HG03135 (cell line): ENCODE data around the gene ZNF460.
"Not testable (repeated sequence)": the region's sequence is repeated elsewhere in the genome, so short reads cannot be mapped to it uniquely, and the experiment has no call there.

Experiments
- ATAC-seq: cut with Tn5 transposase; IDR thresholded peaks from one replicate; pipeline ENCODE4 v1.9.1; 2021; ENCODE audit warnings: mild to moderate bottlenecking, moderate library complexity; ENCODE audit not compliant: unreplicated experiment

ZNF460 gene

DNA sequence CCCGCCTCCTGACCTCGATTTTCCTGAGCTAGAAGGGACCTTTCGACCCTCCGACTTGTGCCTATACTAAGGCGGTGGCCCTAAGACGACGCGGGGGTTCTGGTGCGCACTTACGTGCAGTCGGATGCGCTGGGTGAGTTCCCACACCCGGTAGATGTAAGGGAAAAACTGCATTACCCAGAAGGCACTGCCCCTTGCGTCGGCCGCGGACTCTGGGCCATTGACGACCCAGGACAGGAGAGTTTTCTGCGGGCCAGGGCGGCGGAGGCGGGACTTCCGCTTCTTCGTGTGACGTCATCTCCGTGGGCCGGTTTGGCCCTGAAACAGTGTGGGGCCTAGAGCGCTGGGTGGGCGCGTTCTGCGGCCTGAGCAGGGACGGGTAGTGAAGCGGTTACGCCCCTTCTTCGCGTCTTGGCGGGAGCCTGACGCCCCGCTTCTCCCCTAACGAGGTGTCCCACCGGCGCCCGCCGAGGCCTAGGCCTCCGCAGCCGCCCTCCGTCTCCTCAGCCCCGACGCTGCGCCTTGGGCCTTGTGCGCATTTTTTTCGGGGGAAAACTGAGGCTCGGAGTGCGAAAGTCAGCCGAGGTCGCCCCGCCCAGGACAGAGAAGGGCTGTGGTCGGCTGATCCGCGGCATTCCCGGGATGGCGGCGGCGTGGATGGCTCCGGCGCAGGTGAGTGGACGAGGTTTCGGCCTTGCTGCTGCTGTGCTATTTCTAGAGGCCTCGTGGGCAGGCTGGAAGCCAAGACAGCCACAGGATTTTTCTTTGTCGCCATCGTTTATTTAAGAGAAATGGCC, at the start of gene ZNF460:
ZNF460 (plus strand) TSS at position 321 of the 797 bp plus-strand sequence; CDS start at position 643, 322 bp downstream.
- ATAC-seq, result peak; percentile 84

DNA sequence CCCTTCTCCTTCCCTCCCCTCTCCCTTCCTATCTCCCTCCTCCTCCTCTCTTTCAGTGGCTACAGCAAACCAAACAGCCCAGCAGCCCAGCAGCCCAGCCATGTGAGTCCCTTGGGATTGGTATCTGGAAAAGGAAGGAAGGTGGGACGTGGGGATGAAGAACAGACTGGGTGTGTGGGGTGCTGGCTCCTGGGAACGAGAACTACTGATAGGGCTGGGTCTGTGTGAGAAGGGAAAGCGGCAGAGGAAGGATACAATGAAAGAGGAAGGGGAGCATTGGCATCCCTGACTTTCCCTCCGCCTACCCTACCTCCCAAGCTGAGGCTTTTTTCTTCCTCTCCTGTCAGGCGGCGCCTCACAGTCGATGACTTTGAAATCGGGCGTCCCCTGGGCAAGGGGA, 48.6 kb upstream of the ZNF460 start:
- no peak for ATAC-seq

DNA sequence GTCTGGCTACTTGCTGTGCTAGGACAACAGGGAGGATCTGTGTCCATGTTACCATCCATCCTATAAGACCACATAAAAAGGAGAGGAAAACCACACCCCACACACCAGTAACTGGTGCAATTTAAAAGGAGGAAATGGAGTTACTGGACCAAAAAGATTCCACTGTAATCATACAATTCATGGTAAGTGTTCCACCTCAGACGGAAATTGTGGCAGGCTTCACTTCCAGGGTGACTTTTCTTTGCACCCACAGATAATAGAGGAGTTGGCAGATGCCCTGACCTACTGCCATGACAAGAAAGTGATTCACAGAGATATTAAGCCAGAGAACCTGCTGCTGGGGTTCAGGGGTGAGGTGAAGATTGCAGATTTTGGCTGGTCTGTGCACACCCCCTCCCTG, 47.1 kb upstream of the ZNF460 start:
- no peak for ATAC-seq

DNA sequence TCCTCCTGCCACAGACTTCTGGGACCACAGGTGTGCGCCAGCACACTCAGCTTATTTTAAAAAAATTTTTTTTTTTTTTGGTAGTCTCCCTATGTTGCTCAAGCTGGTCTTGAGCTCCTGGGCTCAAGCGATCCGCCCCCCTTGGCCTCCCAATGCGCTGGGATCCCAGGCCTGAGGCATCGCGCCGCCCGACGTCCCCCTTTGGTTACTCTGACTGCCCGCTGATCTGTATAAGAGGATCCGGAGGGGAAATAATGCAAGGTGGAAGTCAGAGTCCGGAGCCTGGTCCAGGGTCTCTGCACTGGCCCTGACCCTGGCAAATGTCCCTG, 40.3 kb upstream of the ZNF460 start:
- ATAC-seq, result peak; percentile 29

DNA sequence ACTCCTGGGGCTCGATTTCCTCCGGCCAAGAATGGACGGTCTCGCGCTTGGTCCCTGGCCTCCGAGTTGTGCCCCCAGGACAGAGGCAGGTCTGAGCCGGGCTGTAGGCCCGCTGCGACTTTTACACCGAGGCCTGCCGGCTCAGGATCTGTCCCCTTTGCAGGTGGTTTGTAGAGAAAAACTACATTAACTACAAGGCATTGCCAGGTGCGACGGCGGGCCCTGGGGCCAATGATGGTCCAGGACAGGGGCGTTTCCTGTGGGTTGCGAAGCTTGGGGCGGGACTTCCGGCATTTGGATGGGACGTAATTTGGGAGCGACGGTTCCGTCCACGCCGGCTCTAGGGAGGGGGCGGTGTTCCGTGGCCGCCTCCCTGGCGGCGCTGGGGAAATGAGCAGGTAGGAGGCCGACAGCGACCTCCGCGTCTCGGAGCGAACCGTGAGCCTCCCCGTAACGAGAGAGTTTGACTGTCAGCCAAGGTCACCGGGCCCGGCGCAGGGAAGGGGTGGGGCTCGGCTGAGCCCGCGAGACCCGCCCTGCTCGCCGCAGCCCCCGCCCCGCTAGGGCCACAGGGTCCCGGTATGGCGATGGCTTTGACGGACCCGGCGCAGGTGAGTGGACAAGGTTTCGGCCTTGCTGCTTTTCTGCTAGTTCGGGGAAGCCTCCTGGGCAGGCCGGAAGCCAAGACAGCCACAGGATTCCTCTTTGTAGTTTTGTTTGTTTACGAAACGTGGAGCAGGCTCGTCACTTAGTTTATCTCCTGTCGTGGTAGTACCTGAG, 39.8 kb upstream of the ZNF460 start, which contains the start of gene ZNF805:
ZNF805 (plus strand) TSS at position 322 of the 780 bp plus-strand sequence; CDS start at position 582, 260 bp downstream.
- peak; percentile 93 for ATAC-seq

DNA sequence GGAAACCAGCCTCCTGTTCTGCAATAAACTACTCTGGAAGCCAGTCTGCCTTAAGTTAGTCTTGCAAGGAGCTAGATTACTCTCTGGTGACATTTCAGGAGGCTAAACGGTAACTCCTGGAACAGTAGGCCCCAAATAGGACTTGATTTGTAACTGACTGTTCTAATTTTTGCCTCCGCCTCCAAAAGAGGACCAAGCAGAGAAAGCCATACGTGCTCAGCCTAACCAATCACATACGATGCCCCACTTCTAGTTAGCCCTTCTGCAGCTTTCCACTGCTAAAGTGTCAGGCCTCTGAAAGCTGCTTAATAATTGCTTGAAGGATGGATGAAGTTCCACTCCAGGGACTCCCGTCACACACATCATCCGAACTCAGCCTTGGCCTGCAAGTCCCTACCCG, 39.1 kb upstream of the ZNF460 start:
- no peak for ATAC-seq

DNA sequence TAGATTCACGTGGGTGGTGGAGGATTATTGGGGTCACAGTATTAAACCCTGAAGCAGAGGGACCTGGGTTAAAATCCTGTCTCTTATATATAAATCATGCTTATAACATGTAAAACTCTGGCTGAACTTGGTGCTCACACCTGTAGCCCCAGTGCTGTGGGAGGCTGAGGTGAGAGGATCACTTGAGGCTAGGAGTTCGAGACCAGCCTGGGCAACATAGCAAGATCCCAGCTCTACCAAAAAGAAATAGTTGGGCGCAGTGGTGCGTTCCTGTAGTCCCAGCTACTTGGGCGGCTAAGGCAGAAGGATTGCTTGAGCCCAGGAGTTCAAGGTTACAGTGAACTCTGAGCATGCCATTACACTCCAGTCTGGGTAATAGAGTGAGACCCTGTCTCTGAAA, 37.5 kb upstream of the ZNF460 start:
- ATAC-seq, result no peak

DNA sequence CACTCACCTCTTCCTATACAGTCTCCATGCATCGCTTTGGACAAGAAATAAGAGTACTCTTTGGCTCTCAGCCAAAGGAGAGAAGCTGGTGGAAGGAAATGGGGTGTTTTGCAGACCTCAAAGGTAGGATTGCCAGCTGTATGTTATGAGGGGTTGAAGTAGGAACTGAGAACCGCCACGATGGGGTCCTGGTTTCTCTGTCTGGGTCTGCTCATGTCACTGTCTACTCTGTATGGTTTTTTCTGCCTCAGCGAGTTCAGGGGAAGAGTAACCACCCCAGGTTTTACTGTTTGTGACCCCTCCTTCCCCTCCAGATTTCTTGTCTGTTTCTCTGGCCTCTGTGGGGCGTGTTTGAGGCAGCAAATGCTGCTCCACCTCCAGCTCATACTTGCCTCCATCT, 35.8 kb upstream of the ZNF460 start:
- ATAC-seq, result no peak

DNA sequence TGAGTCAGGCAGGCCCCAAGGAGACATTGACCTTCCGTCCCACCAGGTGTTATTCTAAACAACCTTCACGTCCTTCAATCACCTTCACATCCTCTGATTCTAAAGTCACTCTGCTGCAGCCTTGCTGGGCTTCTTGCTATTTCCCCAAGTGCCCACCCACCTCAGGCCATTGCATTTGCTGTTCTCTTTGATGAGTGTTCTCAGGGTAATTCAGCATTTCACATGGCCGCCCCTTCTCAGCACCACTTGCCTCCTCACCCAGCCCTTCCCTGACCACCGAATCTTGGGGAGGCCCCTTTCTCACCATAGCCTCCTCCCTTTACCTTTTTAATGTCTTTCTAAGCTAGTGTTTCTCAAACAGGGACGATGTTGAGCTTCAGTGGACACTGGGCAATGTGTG, 35.2 kb upstream of the ZNF460 start:
- ATAC-seq, result no peak

DNA sequence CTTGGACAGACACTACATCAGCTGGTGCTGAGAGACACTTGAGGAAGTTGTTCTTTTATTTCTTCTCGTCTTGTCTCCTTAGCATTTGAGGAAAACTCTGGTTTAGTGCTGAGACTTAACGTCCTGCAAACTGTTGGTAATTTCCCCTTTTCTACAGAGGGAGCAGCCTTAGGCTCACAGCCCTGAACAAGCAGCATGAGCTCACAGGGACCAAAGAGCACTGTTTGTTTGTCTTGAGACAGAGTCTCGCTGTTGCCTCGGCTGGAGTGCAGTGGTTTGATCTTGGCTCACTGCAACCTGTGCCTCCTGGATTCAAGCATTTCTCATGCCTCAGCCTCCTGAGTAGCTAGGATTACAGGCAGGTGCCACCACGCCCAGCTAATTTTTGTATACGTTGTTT, 34.3 kb upstream of the ZNF460 start:
- no peak for ATAC-seq

DNA sequence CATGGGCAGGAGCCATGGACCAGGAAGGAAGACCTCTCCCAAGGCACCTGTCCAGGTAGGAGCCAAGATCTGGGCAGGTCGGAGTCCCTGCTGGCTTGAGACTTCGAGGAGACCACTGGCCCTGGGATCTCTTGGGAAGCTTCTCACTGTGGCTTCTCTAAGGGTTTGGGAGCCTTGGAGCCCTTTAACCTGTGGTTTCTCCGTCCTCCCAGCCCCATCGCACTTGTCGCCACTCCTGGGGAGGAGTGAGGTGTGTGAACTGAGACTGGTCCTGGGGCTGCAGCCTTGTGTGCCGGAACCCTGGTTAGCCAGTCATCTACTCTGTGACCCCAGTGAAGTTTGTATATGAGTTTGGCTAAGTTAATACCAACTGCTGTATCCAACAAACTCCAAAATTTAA, 31.6 kb upstream of the ZNF460 start:
- ATAC-seq, result no peak

DNA sequence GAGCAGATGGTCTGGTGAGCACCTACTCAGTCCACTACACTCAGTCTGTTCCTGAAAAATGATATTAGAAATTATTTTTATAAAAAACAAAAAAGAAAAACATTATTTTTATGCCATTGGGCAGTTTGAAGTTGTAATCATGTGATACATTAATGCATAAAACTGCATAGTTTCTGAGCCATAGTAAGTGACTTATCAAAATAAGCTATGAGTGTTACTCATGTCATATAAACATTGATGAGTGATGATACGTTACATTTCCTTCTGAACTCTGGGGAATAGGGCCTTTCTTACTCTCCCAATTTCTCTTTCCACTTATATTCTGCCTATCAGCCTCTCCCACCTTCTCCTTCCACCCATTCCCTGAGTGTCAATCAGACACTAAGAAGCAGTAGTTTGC, 31.0 kb upstream of the ZNF460 start:
- no peak for ATAC-seq

DNA sequence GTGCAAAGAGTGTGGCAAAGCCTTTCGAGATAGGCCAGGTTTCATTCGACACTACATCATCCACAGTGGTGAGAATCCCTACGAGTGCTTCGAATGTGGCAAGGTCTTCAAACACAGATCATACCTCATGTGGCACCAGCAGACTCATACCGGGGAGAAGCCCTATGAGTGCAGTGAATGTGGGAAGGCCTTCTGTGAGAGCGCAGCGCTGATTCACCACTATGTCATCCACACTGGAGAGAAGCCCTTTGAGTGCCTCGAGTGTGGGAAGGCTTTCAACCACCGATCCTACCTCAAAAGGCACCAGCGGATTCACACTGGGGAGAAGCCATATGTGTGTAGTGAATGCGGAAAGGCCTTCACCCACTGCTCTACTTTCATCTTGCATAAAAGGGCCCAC, 26.5 kb upstream of the ZNF460 start:
- not testable (repeated sequence) for ATAC-seq

DNA sequence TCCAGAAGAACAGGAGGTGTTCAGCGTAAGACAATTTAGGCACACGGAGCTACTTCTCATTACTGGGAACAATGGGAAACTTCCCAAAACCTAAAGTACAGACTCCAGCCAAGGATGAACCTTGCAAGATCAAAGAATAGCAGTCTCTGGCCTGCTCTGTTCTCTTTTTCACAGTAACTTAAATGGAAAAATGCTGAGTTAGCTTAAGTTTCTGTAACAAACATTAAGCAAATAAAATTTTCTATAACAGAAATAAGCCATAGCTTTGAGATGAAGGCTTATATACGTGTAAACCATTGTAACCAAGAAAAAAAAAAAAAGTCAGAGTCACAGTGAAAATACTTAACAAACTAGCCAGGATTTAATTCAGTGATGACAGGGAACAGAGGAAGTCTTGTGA, 18.2 kb upstream of the ZNF460 start:
- no peak for ATAC-seq

DNA sequence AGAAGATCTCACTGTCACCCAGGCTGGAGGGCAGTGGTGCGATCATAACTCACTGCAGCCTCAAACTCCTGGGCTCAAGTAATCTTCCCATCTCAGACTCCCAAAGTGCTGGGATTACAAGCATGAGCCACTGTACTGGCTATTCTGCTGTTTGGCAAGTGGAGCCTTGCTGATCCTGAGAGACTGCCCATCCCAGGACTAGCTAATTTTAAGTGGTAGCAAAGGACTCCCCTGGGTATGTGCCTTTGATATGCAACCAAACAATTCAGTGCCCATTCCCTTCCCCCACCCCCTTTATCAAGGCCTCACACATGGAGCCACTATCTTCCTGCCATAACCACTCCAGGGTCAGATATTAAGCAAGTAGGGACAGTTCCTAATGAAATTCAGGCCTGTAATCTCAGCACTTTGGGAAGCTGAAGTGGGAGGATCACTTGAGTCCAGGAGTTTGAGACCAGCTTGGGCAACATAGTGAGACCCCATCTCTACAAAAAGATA, 17.0 kb upstream of the ZNF460 start:
- no peak for ATAC-seq

DNA sequence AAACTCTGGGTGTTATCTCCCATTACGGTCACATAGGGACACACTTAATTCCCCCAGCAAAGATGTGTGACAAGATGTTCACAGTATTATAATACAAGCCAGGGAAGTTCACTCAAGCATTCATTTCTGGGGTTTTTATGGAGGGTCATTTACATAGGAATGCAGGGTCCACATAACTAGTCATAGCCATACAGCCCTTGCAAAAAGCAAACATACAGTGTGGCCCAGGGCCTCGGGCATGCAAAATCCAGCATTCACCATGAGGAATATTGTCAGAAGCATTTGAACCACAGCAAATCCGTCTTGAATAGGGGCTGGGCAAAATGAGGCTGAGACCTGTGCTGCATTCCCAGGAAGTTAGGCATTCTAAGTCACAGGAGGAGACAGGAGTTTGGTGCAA, 13.0 kb upstream of the ZNF460 start:
- ATAC-seq, result no peak

DNA sequence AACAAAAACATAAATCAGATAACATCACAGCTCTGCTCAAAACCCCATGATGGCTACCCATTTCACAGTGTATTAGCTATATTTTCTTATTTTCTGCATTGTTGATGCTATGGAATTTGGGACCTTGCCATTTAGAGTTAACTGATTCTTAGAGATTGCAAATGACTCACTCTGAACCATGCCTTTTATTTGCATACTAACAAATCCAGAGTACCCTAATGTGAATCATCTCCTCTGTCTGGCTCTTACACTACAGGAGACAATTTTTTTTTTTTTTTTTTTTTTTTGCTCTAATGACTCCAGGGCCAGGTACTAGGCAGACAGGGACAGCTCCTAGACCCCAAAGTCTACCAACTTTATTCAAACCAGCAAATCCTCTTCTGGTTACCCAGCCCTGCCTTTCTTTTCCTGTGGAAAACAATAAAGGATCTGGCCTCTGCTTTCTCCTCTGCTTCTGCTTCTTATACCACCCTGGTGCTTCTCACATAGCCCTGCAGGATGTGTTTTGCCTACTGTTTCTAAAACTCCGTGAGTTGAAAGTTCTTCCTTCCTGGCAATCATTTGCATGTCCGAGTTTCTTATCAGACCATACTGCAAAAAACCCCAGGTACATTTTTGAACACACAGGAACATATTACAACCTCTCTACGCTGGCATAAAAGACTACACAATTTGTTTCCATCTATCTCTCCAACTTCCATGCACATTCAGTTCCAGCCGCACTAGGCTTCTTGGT, 10.6 kb upstream of the ZNF460 start:
- no peak for ATAC-seq

DNA sequence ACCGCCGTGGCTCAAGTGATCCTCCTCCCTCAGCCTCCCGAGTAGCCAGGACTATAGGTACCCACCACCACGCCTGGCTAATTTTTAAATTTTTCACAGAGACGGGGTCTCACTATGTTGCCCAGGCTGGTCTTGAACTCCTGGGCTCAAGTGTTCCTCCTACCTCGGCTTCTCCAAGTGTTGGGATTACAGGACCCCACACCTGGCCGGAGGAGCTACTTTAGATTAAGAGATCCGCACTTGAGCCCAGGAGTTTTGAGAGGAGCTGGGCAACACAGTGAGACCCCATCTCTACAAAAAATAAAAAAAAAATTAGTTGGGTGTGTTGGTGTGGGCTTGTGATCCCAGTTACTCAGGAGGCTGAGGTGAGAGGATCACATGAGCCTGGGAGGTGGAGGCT, 9.0 kb upstream of the ZNF460 start:
- no peak for ATAC-seq

DNA sequence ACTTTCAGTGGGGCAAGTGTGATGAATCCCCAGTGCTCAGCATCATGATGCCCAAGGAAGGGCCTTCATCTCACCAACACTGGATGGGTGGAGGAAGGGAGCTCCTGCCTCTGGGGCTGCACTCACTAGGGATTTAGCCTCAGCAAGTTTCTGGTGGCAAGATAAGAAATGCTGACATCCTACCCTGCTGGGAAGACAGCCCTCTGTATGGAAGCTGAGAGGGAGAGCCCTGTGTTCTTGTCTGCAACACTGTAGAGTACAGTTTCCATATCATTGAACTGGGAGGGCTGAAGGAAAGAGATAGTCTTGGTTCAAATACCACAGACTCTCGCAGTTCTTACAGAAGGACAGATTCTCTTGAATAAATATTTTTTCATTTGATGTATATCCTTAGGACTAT, 7.3 kb upstream of the ZNF460 start:
- no peak for ATAC-seq

DNA sequence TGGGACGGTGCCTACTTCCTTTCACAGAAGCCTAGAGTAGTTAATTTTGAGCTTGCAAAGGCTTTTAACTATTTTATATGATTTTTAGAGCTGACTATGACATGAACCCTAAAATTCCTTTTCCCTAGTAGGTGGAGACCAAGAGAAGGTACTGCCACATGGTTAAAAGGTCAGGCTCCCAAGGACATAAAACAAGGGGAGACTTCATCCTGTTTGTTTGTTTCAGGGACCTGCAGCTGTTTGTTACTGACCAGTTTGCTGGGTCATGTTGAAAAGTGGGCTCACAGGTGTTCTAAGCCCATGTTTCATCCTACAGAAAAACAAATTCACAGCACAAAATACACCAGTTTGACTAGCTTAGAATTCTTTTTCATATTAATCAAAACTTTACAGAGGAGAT, 3.9 kb upstream of the ZNF460 start:
- no peak for ATAC-seq

DNA sequence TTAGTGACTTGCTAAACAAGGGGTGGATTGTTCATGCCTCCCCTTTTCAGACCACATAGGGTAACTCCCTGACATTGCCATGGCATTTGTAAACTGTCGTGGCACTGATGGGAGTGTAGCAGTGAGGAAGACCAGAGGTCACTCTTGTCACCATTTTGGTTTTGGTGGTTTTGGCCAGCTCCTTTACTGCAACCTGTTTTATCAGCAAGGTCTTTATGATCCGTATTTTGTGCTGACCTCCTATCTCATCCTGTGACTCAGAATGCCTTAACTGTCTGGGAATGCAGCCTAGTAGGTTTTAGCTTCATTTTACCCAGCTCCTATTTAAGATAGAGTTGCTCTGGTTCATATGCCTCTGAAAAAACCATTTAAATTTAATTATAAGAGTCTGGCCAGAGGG, 1.8 kb upstream of the ZNF460 start:
- not testable (repeated sequence) for ATAC-seq
